ENCODE results near the gene MEA1.
A peak's percentile ranks its signal among the peaks of the same experiment; 100 is the strongest.

Gene MEA1

DNA sequence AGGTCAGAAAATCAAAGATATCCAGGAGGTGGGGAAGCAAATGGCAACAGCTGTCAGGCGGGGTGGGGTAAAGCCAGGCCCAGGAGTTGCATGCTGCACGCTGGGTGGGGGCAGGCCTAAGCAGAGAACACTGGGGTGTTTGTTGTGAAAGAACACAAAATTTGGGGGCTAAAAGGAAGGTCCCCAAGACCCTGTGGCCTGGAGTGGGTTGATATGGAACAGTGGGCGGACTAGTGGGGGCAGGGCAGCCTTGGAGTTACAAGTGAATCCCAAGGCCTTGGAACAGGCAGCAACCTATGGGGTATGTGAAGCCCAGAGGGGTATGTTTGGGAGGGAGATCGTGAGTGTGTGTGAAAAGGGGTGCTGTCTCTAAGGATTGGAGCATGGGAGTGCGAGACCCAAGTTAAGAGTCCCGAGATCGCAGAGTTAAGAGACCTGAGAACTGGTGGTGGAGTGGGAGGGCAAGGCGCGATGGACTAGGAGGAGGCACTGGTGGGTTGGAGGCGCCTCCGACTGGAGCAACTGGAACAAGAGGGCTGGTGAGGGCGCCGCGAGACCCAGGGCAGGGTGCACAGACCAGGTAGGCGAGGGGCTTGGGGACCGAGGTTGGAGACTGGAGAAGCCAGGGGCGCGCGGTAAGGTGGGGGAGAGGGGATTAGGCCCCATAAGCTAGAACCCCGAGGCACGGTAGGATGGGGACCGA is 39.2 kb upstream of the MEA1 start:
- peak overlapping the region; percentile 90 to 99 for H3K4ac ChIP-seq (ENCODE audit: low read depth in 1 of 2, low read length in 2 of 2)
- peaks cover 53 to 71% of the 10 kb centered on the region in 2 experiments for H3K36me3 ChIP-seq (ENCODE audit: control insufficient read depth in 1 of 2, insufficient read depth in 2 of 2, low read depth in 1 of 2, low read length in 2 of 2)
- peak overlapping the region; percentile 85 for H2BK5ac ChIP-seq (ENCODE audit: low read depth, low read length, poor library complexity, severe bottlenecking)
- DNase-seq = peak; percentile 48
- H3K14ac ChIP-seq (ENCODE audit: low read length in 2 of 2) = peak overlapping the region; percentile 7 to 98
- peaks cover 28% of the 10 kb centered on the region for H3K79me1 ChIP-seq (replicated peaks; ENCODE audit: low read length, poor library complexity, severe bottlenecking)
- peak overlapping the region; percentile 97 for H4K8ac ChIP-seq (ENCODE audit: low read length)
- H3K18ac ChIP-seq (ENCODE audit: low read depth in 1 of 2, low read length in 2 of 2) = peak overlapping the region; percentile 65 to 95
- peak overlapping the region; percentile 6 to 54 for H2BK12ac ChIP-seq (ENCODE audit: low read length in 2 of 2)
- peak overlapping the region; percentile 97 for H4K91ac ChIP-seq (ENCODE audit: low read length)
- WGBS = 20% methylated on average over 22 of the region's 22 CpGs
- H3K4me3 ChIP-seq (ENCODE audit: insufficient read depth in 1 of 2, low read depth in 1 of 2, low read length in 2 of 2) = peak overlapping the region; percentile 73 to 93
- H2BK15ac ChIP-seq (ENCODE audit: low read depth, poor library complexity, severe bottlenecking) = peak overlapping the region; percentile 78
- peak overlapping the region; percentile 6 for H2AFZ ChIP-seq (ENCODE audit: low read depth, low read length)
- peak overlapping the region; percentile 90 for H3K27ac ChIP-seq (ENCODE audit: low read length, poor library complexity, severe bottlenecking)
- H3K9ac ChIP-seq (ENCODE audit: low read length) = peak overlapping the region; percentile 99
- no peaks in the 10 kb centered on the region for H3K27me3 ChIP-seq (ENCODE audit: control insufficient read depth in 1 of 2, insufficient read depth in 1 of 2, low read length in 2 of 2)
- H2BK120ac ChIP-seq (ENCODE audit: low read depth, low read length) = peak overlapping the region; percentile 93
- peak overlapping the region in 1 of 2 experiments; percentile 78 for H3K23ac ChIP-seq (ENCODE audit: low read length in 2 of 2)
- no peaks in the 10 kb centered on the region for H3K9me3 ChIP-seq (ENCODE audit: control insufficient read depth, low read length)
- peaks cover 31% of the 10 kb centered on the region for H3K4me1 ChIP-seq (ENCODE audit: control insufficient read depth, insufficient read depth, low read depth, low read length)
- peak overlapping the region; percentile 70 for H3K4me2 ChIP-seq (ENCODE audit: low read length, poor library complexity, severe bottlenecking)
- peak overlapping the region; percentile 82 for H2AK5ac ChIP-seq (ENCODE audit: low read length, severe bottlenecking)

DNA sequence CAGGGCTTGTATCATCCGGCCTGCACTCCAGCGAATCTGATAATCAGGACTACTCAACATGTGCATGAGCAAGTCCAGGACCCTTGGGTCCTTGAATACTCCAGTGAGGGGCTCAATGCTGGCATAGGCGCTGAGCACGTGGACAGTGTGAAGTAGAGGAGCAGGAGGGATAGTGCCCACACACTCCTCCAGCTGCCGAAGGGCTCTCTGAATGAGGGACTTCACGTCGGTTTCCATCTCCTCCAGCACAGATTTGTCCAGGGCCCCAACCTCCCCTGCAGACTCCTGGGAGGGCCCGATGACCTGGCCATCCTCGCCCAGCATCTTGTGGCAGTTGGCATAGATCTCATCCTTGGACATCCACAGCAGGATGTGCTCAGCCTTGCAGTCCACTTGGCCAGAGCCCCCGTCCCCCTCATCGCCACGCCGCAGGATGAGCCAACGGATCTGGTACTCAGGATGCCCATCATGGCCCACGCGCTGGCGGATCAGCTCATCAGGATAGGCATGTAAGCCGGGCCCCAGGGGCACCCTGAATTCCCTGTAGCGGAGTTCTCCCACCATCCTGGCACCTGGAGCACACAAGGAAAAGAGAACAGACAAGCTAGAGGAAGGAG is 38.6 kb upstream of the MEA1 start:
- Histone ChIP-seq H3K4me2 (ENCODE audit: low read length, poor library complexity, severe bottlenecking) (peak overlapping the region; percentile 70), H3K4ac (ENCODE audit: low read depth in 1 of 2, low read length in 2 of 2) (peak overlapping the region; percentile 90 to 99), H3K4me1 (ENCODE audit: control insufficient read depth, insufficient read depth, low read depth, low read length) (peaks cover 31% of the 10 kb centered on the region), H2BK15ac (ENCODE audit: low read depth, poor library complexity, severe bottlenecking) (no peak overlapping the region), H4K91ac (ENCODE audit: low read length) (peak overlapping the region; percentile 97), H3K4me3 (ENCODE audit: insufficient read depth in 1 of 2, low read depth in 1 of 2, low read length in 2 of 2) (peak overlapping the region in 1 of 2 experiments; percentile 93), H3K27me3 (ENCODE audit: control insufficient read depth in 1 of 2, insufficient read depth in 1 of 2, low read length in 2 of 2) (no peaks in the 10 kb centered on the region), H3K18ac (ENCODE audit: low read depth in 1 of 2, low read length in 2 of 2) (peak overlapping the region; percentile 1 to 95), H3K9me3 (ENCODE audit: control insufficient read depth, low read length) (no peaks in the 10 kb centered on the region), H3K23ac (ENCODE audit: low read length in 2 of 2) (peak overlapping the region in 1 of 2 experiments; percentile 0), H2BK120ac (ENCODE audit: low read depth, low read length) (no peak overlapping the region), H4K8ac (ENCODE audit: low read length) (peak overlapping the region; percentile 97), H3K36me3 (ENCODE audit: control insufficient read depth in 1 of 2, insufficient read depth in 2 of 2, low read depth in 1 of 2, low read length in 2 of 2) (peaks cover 57 to 72% of the 10 kb centered on the region in 2 experiments), H3K79me1 (replicated peaks; ENCODE audit: low read length, poor library complexity, severe bottlenecking) (peaks cover 31% of the 10 kb centered on the region), H3K14ac (ENCODE audit: low read length in 2 of 2) (peak overlapping the region in 1 of 2 experiments; percentile 51), H2AFZ (ENCODE audit: low read depth, low read length) (no peak overlapping the region), H3K27ac (ENCODE audit: low read length, poor library complexity, severe bottlenecking) (no peak overlapping the region), H3K9ac (ENCODE audit: low read length) (peak overlapping the region; percentile 99), H2BK12ac (ENCODE audit: low read length in 2 of 2) (peak overlapping the region; percentile 15 to 54), H2BK5ac (ENCODE audit: low read depth, low read length, poor library complexity, severe bottlenecking) (no peak overlapping the region), H2AK5ac (ENCODE audit: low read length, severe bottlenecking) (peak overlapping the region; percentile 82)
- WGBS = 96% methylated on average over 19 of the region's 19 CpGs
- no peak for DNase-seq

DNA sequence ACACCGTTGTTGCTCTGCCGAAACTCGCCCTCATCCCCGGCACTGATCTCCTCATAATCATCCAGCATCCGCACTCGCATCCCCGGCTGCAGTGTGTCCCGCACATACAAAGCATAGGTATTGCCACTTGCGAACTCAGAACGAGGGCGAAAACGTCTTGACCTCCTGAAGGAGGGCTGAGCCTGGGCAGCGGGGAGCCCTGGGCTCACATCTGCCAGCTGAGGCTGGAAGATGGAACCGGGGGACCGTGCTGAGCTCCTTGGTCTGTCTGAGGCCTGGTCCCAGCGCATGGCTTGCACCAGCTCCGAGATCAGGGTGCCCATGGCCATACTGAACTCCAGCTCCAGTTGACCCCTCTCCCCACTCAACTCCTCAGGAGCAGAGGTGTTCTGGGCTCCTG is 37.2 kb upstream of the MEA1 start:
- Histone ChIP-seq H3K27me3 (ENCODE audit: control insufficient read depth in 1 of 2, insufficient read depth in 1 of 2, low read length in 2 of 2) (no peaks in the 10 kb centered on the region), H2BK15ac (ENCODE audit: low read depth, poor library complexity, severe bottlenecking) (no peak overlapping the region), H3K4me2 (ENCODE audit: low read length, poor library complexity, severe bottlenecking) (peak overlapping the region; percentile 1), H2BK12ac (ENCODE audit: low read length in 2 of 2) (no peak overlapping the region), H3K23ac (ENCODE audit: low read length in 2 of 2) (no peak overlapping the region), H3K4ac (ENCODE audit: low read depth in 1 of 2, low read length in 2 of 2) (no peak overlapping the region), H3K18ac (ENCODE audit: low read depth in 1 of 2, low read length in 2 of 2) (no peak overlapping the region), H3K36me3 (ENCODE audit: control insufficient read depth in 1 of 2, insufficient read depth in 2 of 2, low read depth in 1 of 2, low read length in 2 of 2) (peaks cover 62 to 74% of the 10 kb centered on the region in 2 experiments), H2BK5ac (ENCODE audit: low read depth, low read length, poor library complexity, severe bottlenecking) (no peak overlapping the region), H3K4me3 (ENCODE audit: insufficient read depth in 1 of 2, low read depth in 1 of 2, low read length in 2 of 2) (no peak overlapping the region), H3K4me1 (ENCODE audit: control insufficient read depth, insufficient read depth, low read depth, low read length) (peaks cover 31% of the 10 kb centered on the region), H2AFZ (ENCODE audit: low read depth, low read length) (no peak overlapping the region), H4K91ac (ENCODE audit: low read length) (no peak overlapping the region), H3K79me1 (replicated peaks; ENCODE audit: low read length, poor library complexity, severe bottlenecking) (peaks cover 34% of the 10 kb centered on the region), H3K27ac (ENCODE audit: low read length, poor library complexity, severe bottlenecking) (no peak overlapping the region), H2BK120ac (ENCODE audit: low read depth, low read length) (no peak overlapping the region), H3K9me3 (ENCODE audit: control insufficient read depth, low read length) (no peaks in the 10 kb centered on the region), H3K14ac (ENCODE audit: low read length in 2 of 2) (peak overlapping the region in 1 of 2 experiments; percentile 68), H4K8ac (ENCODE audit: low read length) (no peak overlapping the region), H2AK5ac (ENCODE audit: low read length, severe bottlenecking) (peak overlapping the region; percentile 11), H3K9ac (ENCODE audit: low read length) (peak overlapping the region; percentile 19)
- 93% methylated on average over 17 of the region's 17 CpGs for WGBS
- DNase-seq = no peak

DNA sequence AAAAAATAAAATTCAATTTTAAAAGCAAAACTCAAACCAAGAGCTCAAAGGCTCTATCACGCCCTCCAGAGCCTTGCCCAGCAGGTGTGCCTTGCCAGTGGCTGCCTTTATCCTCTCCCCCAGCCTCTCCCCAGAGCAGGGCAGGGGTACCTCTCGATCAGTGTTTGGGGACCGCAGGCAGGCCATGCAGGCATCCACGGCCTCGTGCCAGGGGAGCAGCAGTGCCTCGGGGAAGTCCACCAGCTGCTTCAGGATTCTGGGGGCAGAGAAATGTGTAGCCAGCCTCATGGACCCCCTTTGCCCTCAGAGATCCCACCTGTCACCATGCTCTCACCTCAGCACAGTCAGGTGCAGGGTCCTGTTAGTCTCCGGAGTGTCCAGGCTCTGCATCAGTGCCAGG is 34.3 kb upstream of the MEA1 start:
- 98% methylated on average over 7 of the region's 7 CpGs for WGBS

More for the DNA sequence above, 34.3 kb upstream of the MEA1 start:
- H3K4me2 ChIP-seq (ENCODE audit: low read length, poor library complexity, severe bottlenecking) = no peak overlapping the region
- peaks cover 76 to 85% of the 10 kb centered on the region in 2 experiments for H3K36me3 ChIP-seq (ENCODE audit: control insufficient read depth in 1 of 2, insufficient read depth in 2 of 2, low read depth in 1 of 2, low read length in 2 of 2)
- no peak overlapping the region for H4K8ac ChIP-seq (ENCODE audit: low read length)
- H3K4ac ChIP-seq (ENCODE audit: low read depth in 1 of 2, low read length in 2 of 2) = no peak overlapping the region
- DNase-seq = no peak
- no peak overlapping the region for H3K18ac ChIP-seq (ENCODE audit: low read depth in 1 of 2, low read length in 2 of 2)
- peaks cover 31% of the 10 kb centered on the region for H3K4me1 ChIP-seq (ENCODE audit: control insufficient read depth, insufficient read depth, low read depth, low read length)
- no peak overlapping the region for H2AFZ ChIP-seq (ENCODE audit: low read depth, low read length)
- no peak overlapping the region for H3K9ac ChIP-seq (ENCODE audit: low read length)
- no peak overlapping the region for H2BK12ac ChIP-seq (ENCODE audit: low read length in 2 of 2)
- no peak overlapping the region for H3K4me3 ChIP-seq (ENCODE audit: insufficient read depth in 1 of 2, low read depth in 1 of 2, low read length in 2 of 2)
- H3K14ac ChIP-seq (ENCODE audit: low read length in 2 of 2) = no peak overlapping the region
- no peak overlapping the region for H2AK5ac ChIP-seq (ENCODE audit: low read length, severe bottlenecking)
- H2BK5ac ChIP-seq (ENCODE audit: low read depth, low read length, poor library complexity, severe bottlenecking) = no peak overlapping the region
- no peak overlapping the region for H2BK120ac ChIP-seq (ENCODE audit: low read depth, low read length)
- no peak overlapping the region for H2BK15ac ChIP-seq (ENCODE audit: low read depth, poor library complexity, severe bottlenecking)
- H3K79me1 ChIP-seq (replicated peaks; ENCODE audit: low read length, poor library complexity, severe bottlenecking) = peaks cover 32% of the 10 kb centered on the region
- no peak overlapping the region for H3K27ac ChIP-seq (ENCODE audit: low read length, poor library complexity, severe bottlenecking)
- no peaks in the 10 kb centered on the region for H3K27me3 ChIP-seq (ENCODE audit: control insufficient read depth in 1 of 2, insufficient read depth in 1 of 2, low read length in 2 of 2)
- no peak overlapping the region for H4K91ac ChIP-seq (ENCODE audit: low read length)
- H3K9me3 ChIP-seq (ENCODE audit: control insufficient read depth, low read length) = no peaks in the 10 kb centered on the region
- no peak overlapping the region for H3K23ac ChIP-seq (ENCODE audit: low read length in 2 of 2)
